Natural killer cell treated with Interleukin-12 subunit alpha and Interleukin-12 subunit beta and Interleukin-15 and Interleukin-18, amount 100 ng/mL, for 72 hours (primary cell): ENCODE data around the gene PHTF2. TPM values are rescaled to one million over a fixed set of nuclear protein-coding genes. Genes with fewer than 3 reads are reported as not detected.

Source experiments
- ATAC-seq, 2 donors: fragments of 150-1000 bp; cut with Tn5 transposase in 1 of 2; sonication (Bioruptor Pico), chemical (Tn5 transposase) in 1 of 2; 2 replicates each; pipeline ENCODE4 v1.10.0; 2021
- DNase-seq: peaks from one replicate; pipeline ENCODE4 v3.0.0; 2022; ENCODE audit warnings: low spot score
- H3K27ac Mint-ChIP-seq, 2 donors: 1 replicate in 1 of 2; 2 replicates in 1 of 2; pipeline ENCODE4 v1.8.0; 2022; ENCODE audit warnings: mixed read lengths in 2 of 2, mild to moderate bottlenecking in 1 of 2, moderate library complexity in 1 of 2
- H3K27me3 Mint-ChIP-seq, 2 donors: 1 replicate in 1 of 2; 2 replicates in 1 of 2; pipeline ENCODE4 v1.8.0; 2022; ENCODE audit warnings: mixed read lengths in 2 of 2
- H3K36me3 Mint-ChIP-seq: one replicate; pipeline ENCODE4 v1.8.0; 2022; ENCODE audit warnings: mixed read lengths
- H3K4me1 Mint-ChIP-seq, 2 donors: 1 replicate in 1 of 2; 2 replicates in 1 of 2; pipeline ENCODE4 v1.8.0; 2022; ENCODE audit warnings: low read depth in 2 of 2, mixed read lengths in 2 of 2, mild to moderate bottlenecking in 1 of 2
- H3K4me3 Mint-ChIP-seq: one replicate; pipeline ENCODE4 v1.8.0; 2022; ENCODE audit warnings: mixed read lengths
- H3K9me3 Mint-ChIP-seq: 2 replicates; pipeline ENCODE4 v1.8.0; 2022; ENCODE audit warnings: mixed read lengths
- total RNA-seq, 2 donors: library from RNA; stranded (reverse); gene quantifications; one replicate each; pipeline ENCODE4 v1.2.3, GENCODE V29; 2022

Gene PHTF2
- total RNA-seq, 2 donors from 2014 or later = 21.8 to 33.7 TPM

DNA sequence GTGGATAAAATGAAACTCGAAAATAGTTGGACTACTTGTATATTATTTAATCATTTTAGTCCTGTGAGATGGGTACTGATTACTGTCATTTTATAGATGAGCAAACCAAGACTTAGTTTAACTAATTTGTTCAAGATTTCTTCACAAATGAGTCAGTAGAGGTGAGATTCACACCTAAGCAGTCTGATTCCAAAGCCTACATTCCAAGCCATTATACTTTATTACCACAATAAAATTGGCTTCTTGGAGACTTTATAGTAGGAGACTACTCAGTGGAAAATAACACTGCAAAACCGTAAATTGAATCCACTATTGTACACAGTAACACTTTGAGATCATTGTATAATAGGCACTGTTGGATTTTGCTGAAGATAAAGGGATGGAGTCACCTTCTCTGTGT lies 2.2 kb downstream of the PHTF2 start:
- ATAC-seq (no peak), DNase-seq (no peak)
- H3K4me1 Mint-ChIP-seq = peaks cover 39 to 70% of the 10 kb centered on the region in 2 donors
- no peaks in the 10 kb centered on the region for H3K27me3 Mint-ChIP-seq
- no peaks in the 10 kb centered on the region for H3K9me3 Mint-ChIP-seq
- peaks cover 5% of the 10 kb centered on the region for H3K36me3 Mint-ChIP-seq
- H3K4me3 Mint-ChIP-seq = peak overlapping the region; percentile 92
- H3K27ac Mint-ChIP-seq = peak overlapping the region in 1 of 2 donors; percentile 13

DNA sequence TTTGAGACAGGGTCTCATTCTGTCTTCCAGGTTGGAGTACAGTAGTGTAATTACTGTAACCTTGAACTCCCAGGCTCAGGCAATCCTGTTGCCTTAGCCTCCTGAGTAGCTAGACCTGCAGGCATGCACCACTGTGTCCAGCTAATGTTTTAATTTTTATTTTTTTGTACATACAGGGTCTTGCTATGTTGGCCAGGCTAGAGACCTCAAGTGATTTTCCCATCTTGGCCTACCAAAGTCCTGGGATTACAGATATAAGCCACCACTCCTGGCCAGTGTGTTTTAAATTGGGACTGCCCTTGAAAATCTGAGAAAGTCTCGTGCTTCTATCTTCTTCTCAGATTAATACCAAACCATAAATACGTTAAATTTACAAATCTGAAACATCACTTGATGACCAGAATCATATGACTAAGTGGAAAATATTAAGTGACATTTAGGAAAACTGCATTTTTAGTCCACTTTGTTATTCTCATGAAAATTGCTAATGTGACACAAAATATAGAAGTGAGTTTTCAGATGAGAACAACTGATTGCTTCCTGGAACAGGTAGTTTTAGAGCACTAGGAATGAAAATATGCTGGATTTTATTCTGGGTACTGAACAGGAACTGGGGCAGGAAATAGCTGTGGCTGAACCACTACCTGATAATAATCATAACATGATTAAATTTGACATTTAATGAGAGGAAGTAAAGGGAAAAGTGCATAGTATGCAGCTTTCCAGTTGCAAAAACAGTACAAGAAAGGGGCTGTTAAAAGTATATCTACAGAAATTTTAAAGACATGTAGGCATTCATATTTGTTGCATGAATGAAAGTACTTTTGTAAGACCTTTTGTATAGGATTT lies 4.2 kb downstream of the PHTF2 start:
- DNase-seq (no peak), ATAC-seq (no peak)
- H3K36me3 Mint-ChIP-seq = peaks cover 22% of the 10 kb centered on the region
- H3K27ac Mint-ChIP-seq = peak overlapping the region in 1 of 2 donors; percentile 67
- H3K4me3 Mint-ChIP-seq = peak overlapping the region; percentile 53
- H3K4me1 Mint-ChIP-seq = peaks cover 26 to 55% of the 10 kb centered on the region in 2 donors
- no peaks in the 10 kb centered on the region for H3K27me3 Mint-ChIP-seq
- H3K9me3 Mint-ChIP-seq = peaks cover 4% of the 10 kb centered on the region

DNA sequence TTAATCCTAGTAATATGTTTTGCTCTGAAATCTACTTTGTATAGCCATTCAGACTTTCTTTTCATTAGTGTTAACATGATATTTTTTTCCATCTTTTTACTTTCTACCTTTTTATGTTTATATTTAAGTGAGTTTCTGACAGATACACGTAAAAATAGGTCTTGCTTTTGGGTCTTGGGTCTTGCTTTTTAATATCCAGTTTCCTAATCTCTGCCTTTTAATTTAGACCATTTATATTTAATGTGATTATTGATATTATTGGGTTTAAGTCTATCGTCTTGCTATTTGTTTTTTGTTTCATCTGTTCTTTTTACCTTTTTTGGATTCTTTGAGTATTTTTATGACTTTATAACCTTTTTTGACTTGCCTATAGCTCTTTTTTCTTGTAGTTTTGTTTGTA lies 7.9 kb downstream of the PHTF2 start:
- H3K27me3 Mint-ChIP-seq = no peaks in the 10 kb centered on the region
- DNase-seq (no peak), ATAC-seq (no peak)
- peaks cover 20 to 43% of the 10 kb centered on the region in 2 donors for H3K4me1 Mint-ChIP-seq
- peaks cover 9% of the 10 kb centered on the region for H3K9me3 Mint-ChIP-seq
- H3K27ac Mint-ChIP-seq = no peak overlapping the region
- no peak overlapping the region for H3K4me3 Mint-ChIP-seq
- H3K36me3 Mint-ChIP-seq = peaks cover 32% of the 10 kb centered on the region

DNA sequence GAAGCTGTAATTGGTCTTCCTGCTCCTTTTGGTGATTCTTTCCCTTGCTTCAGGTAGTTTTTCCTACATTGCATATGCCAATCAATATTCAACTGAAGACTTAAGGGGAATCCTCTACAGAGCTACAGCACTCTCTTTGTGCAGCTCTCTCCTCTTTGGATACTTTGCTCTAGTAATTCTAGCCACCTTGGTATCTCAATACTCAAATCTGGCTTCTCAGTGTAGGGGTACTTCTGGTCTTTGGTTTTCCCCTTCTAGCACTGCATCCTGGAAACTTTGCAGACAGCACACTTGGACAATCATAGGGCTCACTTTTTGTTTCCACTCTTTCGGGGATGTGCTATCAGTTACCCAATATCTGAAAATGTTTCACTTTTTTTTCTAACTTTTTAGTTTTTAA lies 9.9 kb downstream of the PHTF2 start:
- H3K36me3 Mint-ChIP-seq = peaks cover 32% of the 10 kb centered on the region
- H3K9me3 Mint-ChIP-seq = peaks cover 9% of the 10 kb centered on the region
- H3K4me3 Mint-ChIP-seq = no peak overlapping the region
- ATAC-seq (no peak), DNase-seq (no peak)
- H3K27ac Mint-ChIP-seq = no peak overlapping the region
- H3K4me1 Mint-ChIP-seq = peaks cover 20 to 42% of the 10 kb centered on the region in 2 donors
- no peaks in the 10 kb centered on the region for H3K27me3 Mint-ChIP-seq

DNA sequence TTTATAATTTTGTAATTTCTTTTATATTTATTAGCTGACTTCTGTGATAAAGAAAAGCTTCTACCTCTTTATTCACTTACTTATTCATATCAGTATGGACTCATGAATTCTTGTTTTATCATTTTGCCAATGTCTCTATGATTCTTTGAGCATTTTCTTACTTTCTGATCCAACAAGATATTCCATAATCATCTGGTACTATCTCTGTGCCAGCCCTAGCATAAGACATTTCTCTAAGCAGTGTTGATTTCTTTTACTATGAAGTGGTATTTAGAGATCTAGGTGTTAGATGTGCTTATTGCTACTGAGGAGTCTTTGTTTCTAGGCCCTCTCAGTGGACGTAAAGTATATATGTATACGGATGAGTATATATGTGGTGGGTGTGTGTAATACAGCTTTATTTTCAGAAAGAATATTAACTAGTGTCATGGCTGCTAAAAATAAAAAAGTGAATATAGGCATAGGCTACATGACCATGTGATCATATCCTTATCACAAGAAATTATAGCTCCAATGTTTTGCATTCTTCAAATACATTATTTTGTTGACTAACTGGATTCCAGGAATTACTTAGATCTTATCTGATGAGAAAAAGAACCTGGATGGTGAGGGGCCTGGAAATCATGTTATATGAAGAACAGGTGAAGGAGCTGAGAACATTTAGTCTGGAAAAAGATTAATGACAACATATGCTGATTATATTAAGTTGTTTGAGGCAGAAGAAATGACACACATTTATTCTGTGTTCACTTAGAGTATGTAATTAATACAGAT lies 13.1 kb downstream of the PHTF2 start:
- Mint-ChIP-seq H3K4me3 (no peak overlapping the region), H3K27ac (no peak overlapping the region), H3K4me1 (peaks cover 24 to 29% of the 10 kb centered on the region in 2 donors), H3K36me3 (peaks cover 23% of the 10 kb centered on the region), H3K27me3 (no peaks in the 10 kb centered on the region), H3K9me3 (peaks cover 6% of the 10 kb centered on the region)
- DNase-seq (no peak), ATAC-seq (no peak)

DNA sequence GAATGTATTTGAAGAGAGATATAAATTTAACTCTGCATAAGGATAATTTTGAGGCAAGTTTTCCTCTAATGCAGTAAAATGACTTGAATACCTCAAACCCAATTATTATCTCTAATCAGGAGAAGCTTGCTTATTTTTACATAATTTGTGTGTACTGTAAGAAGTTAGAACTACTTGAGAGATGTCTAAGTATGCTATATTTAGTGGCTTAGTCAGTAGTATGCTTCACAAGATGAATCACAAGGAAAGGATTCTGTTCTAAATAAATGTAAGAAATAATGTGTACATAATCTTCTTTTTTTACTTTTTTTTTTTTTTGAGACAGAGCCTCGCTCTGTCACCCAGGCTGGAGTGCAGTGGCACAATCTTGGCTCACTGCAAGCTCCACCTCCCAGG lies 13.7 kb downstream of the PHTF2 start:
- Mint-ChIP-seq H3K27ac (no peak overlapping the region), H3K36me3 (peaks cover 23% of the 10 kb centered on the region)
- no peak for ATAC-seq

DNA sequence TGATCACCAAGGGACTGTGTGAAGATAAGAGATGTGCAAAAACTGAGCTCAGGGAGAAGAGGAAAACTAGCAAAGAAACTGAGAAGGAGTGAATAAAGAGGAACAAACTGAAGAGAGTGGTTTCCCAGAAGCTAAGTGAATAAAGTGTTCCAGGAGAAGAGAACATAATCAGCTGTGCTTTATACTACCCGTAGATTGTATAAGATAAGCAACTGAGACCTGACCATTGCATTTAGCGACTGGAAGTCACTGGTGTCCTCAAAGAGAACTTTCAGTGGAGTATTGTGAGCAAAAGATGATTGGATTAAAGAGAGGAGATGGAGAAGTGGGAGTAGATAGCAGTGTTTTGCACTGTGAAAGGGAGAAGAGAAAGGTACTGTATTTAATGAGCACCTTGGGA lies 14.6 kb downstream of the PHTF2 start:
- no peak overlapping the region for H3K27ac Mint-ChIP-seq
- H3K27me3 Mint-ChIP-seq = no peaks in the 10 kb centered on the region
- peaks cover 9% of the 10 kb centered on the region for H3K9me3 Mint-ChIP-seq
- ATAC-seq (no peak), DNase-seq (no peak)
- H3K4me3 Mint-ChIP-seq = peak overlapping the region; percentile 1
- H3K36me3 Mint-ChIP-seq = peaks cover 18% of the 10 kb centered on the region
- H3K4me1 Mint-ChIP-seq = peaks cover 28 to 29% of the 10 kb centered on the region in 2 donors

More for the DNA sequence above, 13.7 kb downstream of the PHTF2 start:
- Mint-ChIP-seq H3K4me3 (no peak overlapping the region), H3K4me1 (peaks cover 28 to 29% of the 10 kb centered on the region in 2 donors), H3K9me3 (peaks cover 8% of the 10 kb centered on the region), H3K27me3 (no peaks in the 10 kb centered on the region)
- DNase-seq = no peak

DNA sequence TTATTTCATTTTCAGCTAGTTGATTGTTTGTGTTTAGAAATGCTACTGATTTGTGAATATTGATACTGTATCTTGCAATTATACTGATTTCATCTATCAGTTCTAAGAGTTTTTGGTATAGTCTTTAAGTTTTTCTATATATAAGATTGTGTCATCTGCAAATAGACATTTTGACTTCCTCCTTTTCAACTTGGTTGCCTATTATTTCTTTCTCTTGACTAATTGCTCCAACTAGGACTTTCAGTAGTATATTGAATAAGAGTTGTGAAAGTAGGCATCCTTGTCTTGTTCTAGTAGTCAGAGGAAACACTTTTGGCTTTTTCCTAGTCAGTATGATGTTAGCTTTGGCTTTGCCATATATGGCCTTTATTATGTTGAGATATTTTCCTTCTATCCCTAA lies 20.4 kb downstream of the PHTF2 start:
- no peak for ATAC-seq
- H3K4me3 Mint-ChIP-seq = no peak overlapping the region
- no peaks in the 10 kb centered on the region for H3K27me3 Mint-ChIP-seq
- H3K4me1 Mint-ChIP-seq = peaks cover 11 to 25% of the 10 kb centered on the region in 2 donors
- peaks cover 16% of the 10 kb centered on the region for H3K9me3 Mint-ChIP-seq
- peaks cover 57% of the 10 kb centered on the region for H3K36me3 Mint-ChIP-seq
- H3K27ac Mint-ChIP-seq = no peak overlapping the region
- no peak for DNase-seq

DNA sequence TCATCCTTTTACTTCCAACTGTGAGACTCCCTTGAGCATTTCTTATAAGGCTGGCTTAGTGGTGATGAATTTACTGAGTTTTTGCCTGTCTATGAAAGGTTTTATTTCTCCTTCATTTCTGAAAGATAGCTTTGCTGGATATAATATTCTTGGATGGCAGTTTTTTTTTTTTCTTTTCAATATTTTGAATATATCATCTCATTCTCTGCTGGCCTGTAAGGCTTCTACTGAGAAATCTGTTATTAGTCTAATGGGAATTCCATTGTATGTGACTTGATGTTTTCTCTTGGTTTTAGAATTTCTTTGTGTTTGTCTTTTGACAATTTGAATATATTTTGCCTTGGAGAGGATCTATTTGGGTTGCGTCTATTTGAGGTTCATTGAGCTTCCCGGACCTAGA lies 22.4 kb downstream of the PHTF2 start:
- ATAC-seq (no peak), DNase-seq (no peak)
- no peak overlapping the region for H3K4me3 Mint-ChIP-seq
- peaks cover 64% of the 10 kb centered on the region for H3K36me3 Mint-ChIP-seq
- peaks cover 22% of the 10 kb centered on the region for H3K9me3 Mint-ChIP-seq
- H3K27ac Mint-ChIP-seq = no peak overlapping the region
- H3K4me1 Mint-ChIP-seq = peaks cover 8 to 25% of the 10 kb centered on the region in 2 donors
- H3K27me3 Mint-ChIP-seq = no peaks in the 10 kb centered on the region

DNA sequence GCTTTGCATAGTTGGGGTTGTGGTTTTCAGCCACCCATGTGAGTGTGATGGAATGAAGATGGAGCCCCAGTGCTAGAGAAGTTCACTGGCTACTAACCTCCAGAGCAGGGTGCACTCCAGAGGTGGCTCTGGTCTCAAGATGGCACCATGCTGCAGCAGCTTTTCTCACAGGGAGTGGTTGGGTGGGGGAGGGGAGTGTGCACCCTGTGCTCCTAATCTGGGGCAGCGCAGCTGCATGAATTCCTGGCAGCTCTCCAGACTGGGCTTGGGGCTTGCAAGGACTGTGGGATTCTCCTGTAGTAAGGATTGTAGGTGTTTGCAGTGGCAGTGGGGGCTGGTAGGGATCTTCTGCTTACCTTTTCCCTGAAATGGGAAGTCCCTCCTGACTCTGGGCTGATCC lies 23.7 kb downstream of the PHTF2 start:
- ATAC-seq (no peak), DNase-seq (no peak)
- H3K4me1 Mint-ChIP-seq = peaks cover 16 to 18% of the 10 kb centered on the region in 2 donors
- H3K27ac Mint-ChIP-seq = no peak overlapping the region
- H3K4me3 Mint-ChIP-seq = no peak overlapping the region
- H3K36me3 Mint-ChIP-seq = peaks cover 55% of the 10 kb centered on the region
- H3K9me3 Mint-ChIP-seq = peaks cover 18% of the 10 kb centered on the region
- no peaks in the 10 kb centered on the region for H3K27me3 Mint-ChIP-seq

DNA sequence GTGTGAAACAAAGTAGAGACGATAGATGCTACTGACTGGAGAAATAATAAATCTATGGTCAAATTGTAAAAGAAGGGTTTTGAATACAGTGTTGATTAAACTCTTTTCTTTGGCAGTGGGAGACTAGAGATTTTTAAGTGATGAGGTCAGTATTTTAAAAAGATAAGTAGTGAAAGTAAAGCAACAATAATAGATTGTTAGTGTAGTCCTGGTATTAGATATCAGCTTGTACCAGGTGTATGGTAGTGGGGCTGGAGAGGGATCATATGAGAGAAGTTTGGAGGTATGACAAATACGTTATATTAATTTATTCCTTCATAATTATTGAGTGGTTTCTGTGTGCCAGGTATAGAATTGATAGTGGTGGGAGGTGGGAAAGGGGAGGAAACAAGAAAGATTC lies 25.2 kb downstream of the PHTF2 start:
- Mint-ChIP-seq H3K27ac (peak overlapping the region in 1 of 2 donors; percentile 19), H3K27me3 (no peaks in the 10 kb centered on the region), H3K4me3 (no peak overlapping the region), H3K9me3 (peaks cover 17% of the 10 kb centered on the region), H3K36me3 (peaks cover 45% of the 10 kb centered on the region), H3K4me1 (peaks cover 16 to 17% of the 10 kb centered on the region in 2 donors)
- no peak for ATAC-seq
- no peak for DNase-seq

DNA sequence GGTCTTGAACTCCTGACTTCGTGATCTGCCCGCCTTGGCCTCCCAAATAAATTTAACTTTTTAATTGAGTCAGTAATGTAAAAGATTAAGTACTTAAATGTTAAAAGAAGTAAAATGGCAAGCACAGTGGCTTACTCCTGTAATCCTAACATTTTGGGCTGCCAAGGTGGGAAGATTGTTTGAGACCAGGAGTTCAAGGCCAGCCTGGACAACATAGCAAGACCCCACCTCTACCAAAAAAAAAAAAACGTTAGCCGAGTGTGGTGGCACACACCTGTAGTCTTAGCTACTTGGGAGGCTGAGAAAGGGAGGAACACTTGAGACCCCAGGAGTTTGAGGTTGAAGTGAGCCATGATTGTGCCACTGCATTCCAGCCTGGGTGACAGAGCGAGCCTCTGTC lies 26.1 kb downstream of the PHTF2 start:
- H3K36me3 Mint-ChIP-seq = peaks cover 37% of the 10 kb centered on the region
- H3K9me3 Mint-ChIP-seq = peaks cover 12% of the 10 kb centered on the region
- H3K27ac Mint-ChIP-seq = no peak overlapping the region
- no peak for DNase-seq
- H3K27me3 Mint-ChIP-seq = no peaks in the 10 kb centered on the region
- H3K4me1 Mint-ChIP-seq = peaks cover 16 to 17% of the 10 kb centered on the region in 2 donors
- no peak overlapping the region for H3K4me3 Mint-ChIP-seq
- ATAC-seq = no peak

DNA sequence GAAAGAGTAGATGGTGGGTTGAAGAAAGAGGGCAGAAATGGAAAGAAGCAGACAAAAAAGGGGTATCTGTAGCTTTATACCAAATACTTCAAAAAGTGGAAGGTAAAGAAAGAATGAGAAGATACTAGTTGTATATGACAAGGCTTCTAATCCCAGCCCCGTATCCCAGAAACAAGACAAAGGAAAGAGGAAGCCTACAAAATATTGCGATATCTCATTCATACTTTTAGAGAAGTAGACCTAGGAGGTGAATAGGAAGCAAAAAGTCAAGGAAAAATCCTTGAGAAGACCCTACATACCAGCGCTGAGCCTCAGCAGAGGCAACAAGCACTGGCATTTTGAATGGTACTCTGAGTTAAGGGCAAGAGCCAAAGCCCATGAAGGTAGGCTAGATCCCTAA lies 26.6 kb downstream of the PHTF2 start:
- H3K4me1 Mint-ChIP-seq = peaks cover 16 to 17% of the 10 kb centered on the region in 2 donors
- H3K4me3 Mint-ChIP-seq = no peak overlapping the region
- H3K9me3 Mint-ChIP-seq = peaks cover 10% of the 10 kb centered on the region
- DNase-seq (no peak), ATAC-seq (no peak)
- H3K27me3 Mint-ChIP-seq = no peaks in the 10 kb centered on the region
- peaks cover 32% of the 10 kb centered on the region for H3K36me3 Mint-ChIP-seq
- no peak overlapping the region for H3K27ac Mint-ChIP-seq

DNA sequence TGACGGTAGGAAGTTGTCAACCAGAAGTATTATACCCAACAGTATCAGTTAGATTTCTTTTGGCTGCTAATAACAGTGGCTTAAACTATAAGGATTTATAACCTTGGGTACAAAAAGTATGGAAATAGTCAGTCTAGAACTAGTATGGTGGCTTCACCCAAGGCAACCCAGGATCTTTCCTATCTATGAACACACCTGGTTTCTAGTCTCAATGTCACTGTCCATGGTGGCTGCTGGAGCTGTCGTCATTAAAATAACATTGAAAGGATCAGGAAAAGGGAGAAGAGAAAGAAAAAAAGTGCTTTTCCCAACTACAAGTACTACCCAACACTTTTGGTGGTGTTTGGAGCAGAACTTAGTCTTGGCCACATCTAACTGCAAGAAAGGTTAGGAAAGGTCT lies 27.7 kb downstream of the PHTF2 start:
- Mint-ChIP-seq H3K27ac (no peak overlapping the region), H3K4me3 (no peak overlapping the region), H3K9me3 (peaks cover 6% of the 10 kb centered on the region), H3K36me3 (peaks cover 20% of the 10 kb centered on the region), H3K4me1 (peaks cover 16 to 17% of the 10 kb centered on the region in 2 donors), H3K27me3 (no peaks in the 10 kb centered on the region)
- DNase-seq (no peak), ATAC-seq (no peak)
